GM23338 (cell line): ENCODE results near the gene JAZF1. TPM values are rescaled to one million over a fixed set of nuclear protein-coding genes. Genes with fewer than 3 reads are reported as not detected.

Experiments
- ATAC-seq: fragments of 200-7000 bp; cut with Tn5 transposase; 3 replicates; pipeline ENCODE4 v1.9.1; 2020
- DNase-seq: peaks from one replicate; pipeline ENCODE4 v3.0.0-alpha.2; 2015; ENCODE audit warnings: low spot score
- H2AFZ ChIP-seq: fragments of 200-600 bp; sonication (generic); 2 replicates; pipeline ENCODE4 v1.8.0; 2016; ENCODE audit warnings: antibody characterized with exemption, mild to moderate bottlenecking, moderate library complexity
- H3F3A ChIP-seq: fragments of 200-600 bp; sonication (generic); replicated peaks from 2 replicates; pipeline ENCODE4 v1.8.0; 2017; ENCODE audit warnings: antibody characterized with exemption, mixed run types, low read depth
- H3K27ac ChIP-seq: fragments of 200-600 bp; sonication (generic); 2 replicates; pipeline ENCODE4 v1.6.1; 2016; ENCODE audit warnings: low read depth
- H3K27me3 ChIP-seq: fragments of 200-600 bp; sonication (generic); 2 replicates; pipeline ENCODE4 v1.8.0; 2016; ENCODE audit warnings: mild to moderate bottlenecking, mixed run types, moderate library complexity; ENCODE audit not compliant: insufficient read depth
- H3K36me3 ChIP-seq: fragments of 200-600 bp; sonication (generic); 2 replicates; pipeline ENCODE4 v1.8.0; 2016; ENCODE audit warnings: mild to moderate bottlenecking; ENCODE audit not compliant: insufficient read depth
- H3K4me1 ChIP-seq: fragments of 200-600 bp; sonication (generic); 2 replicates; pipeline ENCODE4 v1.8.0; 2016; ENCODE audit warnings: mild to moderate bottlenecking, moderate library complexity; ENCODE audit not compliant: insufficient read depth
- H3K4me2 ChIP-seq: fragments of 200-600 bp; sonication (generic); 2 replicates; pipeline ENCODE4 v1.7.1; 2017; ENCODE audit warnings: mixed run types
- H3K4me3 ChIP-seq: fragments of 200-600 bp; sonication (generic); 2 replicates; pipeline ENCODE4 v1.6.1; 2016; ENCODE audit warnings: mixed run types
- H3K79me2 ChIP-seq: fragments of 200-600 bp; sonication (generic); replicated peaks from 2 replicates; pipeline ENCODE4 v1.8.0; 2017; ENCODE audit warnings: mild to moderate bottlenecking; ENCODE audit not compliant: insufficient read depth
- H3K9me2 ChIP-seq: fragments of 200-600 bp; sonication (generic); 2 replicates; pipeline ENCODE4 v1.8.0; 2017; ENCODE audit not compliant: insufficient read depth
- H4K20me1 ChIP-seq: fragments of 200-600 bp; sonication (generic); replicated peaks from 2 replicates; pipeline ENCODE4 v1.8.0; 2017; ENCODE audit warnings: mild to moderate bottlenecking; ENCODE audit not compliant: insufficient read depth
- H3K27ac Mint-ChIP-seq: 2 replicates; pipeline ENCODE4 v1.8.0; 2020; ENCODE audit warnings: inconsistent platforms, mild to moderate bottlenecking, moderate library complexity, mixed read lengths
- H3K27me3 Mint-ChIP-seq: 3 replicates; pipeline ENCODE4 v1.8.0; 2022; ENCODE audit warnings: low read depth, mild to moderate bottlenecking, moderate library complexity, mixed read lengths, inconsistent platforms; ENCODE audit not compliant: insufficient read depth, poor library complexity
- H3K36me3 Mint-ChIP-seq: 3 replicates; pipeline ENCODE4 v1.8.0; 2021; ENCODE audit warnings: low read depth, mild to moderate bottlenecking, inconsistent platforms, moderate library complexity, mixed read lengths
- H3K4me1 Mint-ChIP-seq: 3 replicates; pipeline ENCODE4 v1.8.0; 2020; ENCODE audit warnings: mild to moderate bottlenecking, inconsistent platforms, mixed read lengths
- H3K4me3 Mint-ChIP-seq: 3 replicates; pipeline ENCODE4 v1.8.0; 2021; ENCODE audit warnings: moderate library complexity, mild to moderate bottlenecking, inconsistent platforms, mixed read lengths
- H3K9me3 Mint-ChIP-seq: 3 replicates; pipeline ENCODE4 v1.8.0; 2020; ENCODE audit warnings: moderate library complexity, mild to moderate bottlenecking, inconsistent platforms, mixed read lengths
- CREB1 ChIP-seq: fragments of 250-450 bp; sonication (Bioruptor Pico); IDR thresholded peaks from 2 replicates; pipeline ENCODE4 v1.5.0; 2020; ENCODE audit warnings: low read depth, mild to moderate bottlenecking, moderate library complexity
- CTCF ChIP-seq, 2 experiments: fragments of 200-600 bp in 1 of 2; sonication (generic) in 1 of 2; conservative IDR thresholded peaks; 2 replicates each; pipeline versions ENCODE4 v1.5.1 to v1.6.1; 2016 to 2017; ENCODE audit warnings: antibody characterized with exemption in 2 of 2, low read depth in 2 of 2, mild to moderate bottlenecking in 2 of 2, moderate library complexity in 1 of 2
- EZH2 ChIP-seq: fragments of 200-600 bp; sonication (generic); IDR thresholded peaks from one replicate; pipeline ENCODE4 v1.8.0; 2017; ENCODE audit warnings: antibody characterized with exemption, mild to moderate bottlenecking, low read depth; ENCODE audit not compliant: unreplicated experiment
- EZH2phosphoT487 ChIP-seq: fragments of 200-600 bp; sonication (generic); IDR thresholded peaks from one replicate; pipeline ENCODE4 v1.8.1; 2018; ENCODE audit warnings: antibody characterized with exemption; ENCODE audit not compliant: unreplicated experiment
- JUNB ChIP-seq: IDR thresholded peaks from one replicate; pipeline ENCODE4 v1.6.1; 2016; ENCODE audit warnings: antibody characterized with exemption; ENCODE audit not compliant: unreplicated experiment
- NANOG ChIP-seq: IDR thresholded peaks from 2 replicates; pipeline ENCODE4 v1.6.1; 2016; ENCODE audit warnings: antibody characterized with exemption, borderline replicate concordance
- POLR2AphosphoS5 ChIP-seq: IDR thresholded peaks from 2 replicates; pipeline ENCODE4 v1.6.1; 2016; ENCODE audit warnings: antibody characterized with exemption, low read depth
- STAT1 ChIP-seq: IDR thresholded peaks from one replicate; pipeline ENCODE4 v1.6.1; 2016; ENCODE audit warnings: antibody characterized with exemption; ENCODE audit not compliant: unreplicated experiment
- ZNF114 ChIP-seq: fragments of 250-450 bp; sonication (Bioruptor Pico); IDR thresholded peaks from 2 replicates; pipeline ENCODE4 v1.5.0; 2020; ENCODE audit warnings: mild to moderate bottlenecking, moderate library complexity
- ZNF331 ChIP-seq: fragments of 250-450 bp; sonication (Bioruptor Pico); IDR thresholded peaks from 2 replicates; pipeline ENCODE4 v1.5.0; 2020; ENCODE audit warnings: low read depth, mild to moderate bottlenecking, moderate library complexity
- ZNF462 ChIP-seq: fragments of 250-450 bp; sonication (Bioruptor Pico); IDR thresholded peaks from 2 replicates; pipeline ENCODE4 v1.5.0; 2020; ENCODE audit warnings: mild to moderate bottlenecking, moderate library complexity
- polyA plus RNA-seq: library from polyadenylated mRNA; unstranded; fragments of >200 nt; fragmentation: Nextera tagmentation; extraction: Ambion mirVana; gene quantifications from 2 replicates; pipeline ENCODE4 v1.2.1, GENCODE V29; 2016
- total RNA-seq: library from RNA; depleted of rRNA; stranded (reverse); fragments of >200 nt; shearing (Covaris generic); gene quantifications from 2 replicates; pipeline ENCODE4 v1.2.3, GENCODE V29; 2014
- TF ChIP-seq, protein P1 (sequence below): IDR thresholded peaks from one replicate; pipeline ENCODE4 v1.6.1; 2018; ENCODE audit warnings: antibody characterized with exemption; ENCODE audit not compliant: unreplicated experiment
- TF ChIP-seq, protein P2 (sequence below): IDR thresholded peaks from 2 replicates; pipeline ENCODE4 v1.6.1; 2016; ENCODE audit warnings: antibody characterized with exemption

Gene JAZF1
- total and polyA plus RNA-seq, 2 experiments from 2014 or later, result 12.2 to 22.2 TPM

- TF ChIP-seq EZH2, result no peak
- TF ChIP-seq, protein P1, sequence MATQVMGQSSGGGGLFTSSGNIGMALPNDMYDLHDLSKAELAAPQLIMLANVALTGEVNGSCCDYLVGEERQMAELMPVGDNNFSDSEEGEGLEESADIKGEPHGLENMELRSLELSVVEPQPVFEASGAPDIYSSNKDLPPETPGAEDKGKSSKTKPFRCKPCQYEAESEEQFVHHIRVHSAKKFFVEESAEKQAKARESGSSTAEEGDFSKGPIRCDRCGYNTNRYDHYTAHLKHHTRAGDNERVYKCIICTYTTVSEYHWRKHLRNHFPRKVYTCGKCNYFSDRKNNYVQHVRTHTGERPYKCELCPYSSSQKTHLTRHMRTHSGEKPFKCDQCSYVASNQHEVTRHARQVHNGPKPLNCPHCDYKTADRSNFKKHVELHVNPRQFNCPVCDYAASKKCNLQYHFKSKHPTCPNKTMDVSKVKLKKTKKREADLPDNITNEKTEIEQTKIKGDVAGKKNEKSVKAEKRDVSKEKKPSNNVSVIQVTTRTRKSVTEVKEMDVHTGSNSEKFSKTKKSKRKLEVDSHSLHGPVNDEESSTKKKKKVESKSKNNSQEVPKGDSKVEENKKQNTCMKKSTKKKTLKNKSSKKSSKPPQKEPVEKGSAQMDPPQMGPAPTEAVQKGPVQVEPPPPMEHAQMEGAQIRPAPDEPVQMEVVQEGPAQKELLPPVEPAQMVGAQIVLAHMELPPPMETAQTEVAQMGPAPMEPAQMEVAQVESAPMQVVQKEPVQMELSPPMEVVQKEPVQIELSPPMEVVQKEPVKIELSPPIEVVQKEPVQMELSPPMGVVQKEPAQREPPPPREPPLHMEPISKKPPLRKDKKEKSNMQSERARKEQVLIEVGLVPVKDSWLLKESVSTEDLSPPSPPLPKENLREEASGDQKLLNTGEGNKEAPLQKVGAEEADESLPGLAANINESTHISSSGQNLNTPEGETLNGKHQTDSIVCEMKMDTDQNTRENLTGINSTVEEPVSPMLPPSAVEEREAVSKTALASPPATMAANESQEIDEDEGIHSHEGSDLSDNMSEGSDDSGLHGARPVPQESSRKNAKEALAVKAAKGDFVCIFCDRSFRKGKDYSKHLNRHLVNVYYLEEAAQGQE, result no peak
- no peak for TF ChIP-seq ZNF462 (CRISPR knock-in tag)
- no peak for TF ChIP-seq CTCF (conservative IDR thresholded peaks at IDR 0.05; ENCODE audit: low read depth in 2 of 2)
- no peak for TF ChIP-seq ZNF114 (CRISPR knock-in tag)
- TF ChIP-seq, protein P2, sequence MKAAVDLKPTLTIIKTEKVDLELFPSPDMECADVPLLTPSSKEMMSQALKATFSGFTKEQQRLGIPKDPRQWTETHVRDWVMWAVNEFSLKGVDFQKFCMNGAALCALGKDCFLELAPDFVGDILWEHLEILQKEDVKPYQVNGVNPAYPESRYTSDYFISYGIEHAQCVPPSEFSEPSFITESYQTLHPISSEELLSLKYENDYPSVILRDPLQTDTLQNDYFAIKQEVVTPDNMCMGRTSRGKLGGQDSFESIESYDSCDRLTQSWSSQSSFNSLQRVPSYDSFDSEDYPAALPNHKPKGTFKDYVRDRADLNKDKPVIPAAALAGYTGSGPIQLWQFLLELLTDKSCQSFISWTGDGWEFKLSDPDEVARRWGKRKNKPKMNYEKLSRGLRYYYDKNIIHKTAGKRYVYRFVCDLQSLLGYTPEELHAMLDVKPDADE, result no peak
- TF ChIP-seq NANOG, result no peak
- no peak for TF ChIP-seq POLR2AphosphoS5
- TF ChIP-seq EZH2phosphoT487, result no peak
- TF ChIP-seq JUNB, result no peak
- no peak for TF ChIP-seq ZNF331 (CRISPR knock-in tag)
- TF ChIP-seq STAT1, result no peak
- TF ChIP-seq CREB1, result no peak
- H3K27me3 Mint-ChIP-seq, result peaks cover 12% of the 10 kb centered on the region
- H3K9me3 Mint-ChIP-seq, result peaks cover 2% of the 10 kb centered on the region; the same call in 2 of the 3 replicates
- H3K4me2 ChIP-seq, result no peak overlapping the region
- ATAC-seq (no peak), DNase-seq (no peak)
- H3K4me1 Mint-ChIP-seq, result peaks cover 42% of the 10 kb centered on the region
- peaks cover 21% of the 10 kb centered on the region; the same call in 1 of the 2 replicates for H3K27me3 ChIP-seq
- H3F3A ChIP-seq, result no peaks in the 10 kb centered on the region
- peaks cover 37% of the 10 kb centered on the region for H3K79me2 ChIP-seq
- H3K27ac ChIP-seq, result no peak overlapping the region
- H4K20me1 ChIP-seq, result no peaks in the 10 kb centered on the region; the same call in 1 of the 2 replicates
- no peaks in the 10 kb centered on the region for H3K36me3 ChIP-seq
- H3K4me1 ChIP-seq, result peaks cover 32% of the 10 kb centered on the region
- no peak overlapping the region for H2AFZ ChIP-seq
- H3K36me3 Mint-ChIP-seq, result peaks cover 10% of the 10 kb centered on the region; the same call in 2 of the 3 replicates
- no peak overlapping the region for H3K4me3 Mint-ChIP-seq
- H3K4me3 ChIP-seq, result no peak overlapping the region
- H3K27ac Mint-ChIP-seq, result no peak overlapping the region
- no peaks in the 10 kb centered on the region for H3K9me2 ChIP-seq
Observed at GRCh38 chr7:28128608-28129007, 52.0 kb downstream of the JAZF1 start.
